ENCODE results near the gene AQP1. TPM values are rescaled to one million over a fixed set of nuclear protein-coding genes. Genes with fewer than 3 reads are reported as not detected.
A peak's percentile ranks its signal among the peaks of the same experiment; 100 is the strongest.

The AQP1 gene
- total RNA-seq, 1 donor from 2014 or later: 155 TPM

DNA sequence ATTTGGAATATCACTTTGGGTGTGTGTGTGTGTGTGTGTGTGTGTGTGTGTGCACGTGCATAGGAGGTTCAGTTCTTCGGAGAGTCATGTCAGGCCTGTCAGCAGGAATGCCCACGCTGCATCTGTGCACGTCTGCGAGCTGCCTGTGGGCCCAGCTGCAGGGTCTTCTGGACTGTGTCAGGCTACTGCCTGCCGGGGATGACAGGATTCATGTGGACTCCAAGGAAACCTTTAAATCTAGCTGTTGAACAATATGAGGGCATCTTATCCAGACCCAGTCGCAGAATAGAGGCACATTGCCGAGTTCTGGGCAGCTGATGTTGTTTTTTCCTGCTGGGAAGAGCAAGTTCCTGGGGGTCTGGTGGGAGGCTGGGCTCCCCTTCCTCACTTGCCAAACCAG is 19.0 kb downstream of the AQP1 start:
- DNase-seq (ENCODE audit: low spot score): peak; percentile 81
- intact Hi-C loops (cut with DNase I): no loop called here

DNA sequence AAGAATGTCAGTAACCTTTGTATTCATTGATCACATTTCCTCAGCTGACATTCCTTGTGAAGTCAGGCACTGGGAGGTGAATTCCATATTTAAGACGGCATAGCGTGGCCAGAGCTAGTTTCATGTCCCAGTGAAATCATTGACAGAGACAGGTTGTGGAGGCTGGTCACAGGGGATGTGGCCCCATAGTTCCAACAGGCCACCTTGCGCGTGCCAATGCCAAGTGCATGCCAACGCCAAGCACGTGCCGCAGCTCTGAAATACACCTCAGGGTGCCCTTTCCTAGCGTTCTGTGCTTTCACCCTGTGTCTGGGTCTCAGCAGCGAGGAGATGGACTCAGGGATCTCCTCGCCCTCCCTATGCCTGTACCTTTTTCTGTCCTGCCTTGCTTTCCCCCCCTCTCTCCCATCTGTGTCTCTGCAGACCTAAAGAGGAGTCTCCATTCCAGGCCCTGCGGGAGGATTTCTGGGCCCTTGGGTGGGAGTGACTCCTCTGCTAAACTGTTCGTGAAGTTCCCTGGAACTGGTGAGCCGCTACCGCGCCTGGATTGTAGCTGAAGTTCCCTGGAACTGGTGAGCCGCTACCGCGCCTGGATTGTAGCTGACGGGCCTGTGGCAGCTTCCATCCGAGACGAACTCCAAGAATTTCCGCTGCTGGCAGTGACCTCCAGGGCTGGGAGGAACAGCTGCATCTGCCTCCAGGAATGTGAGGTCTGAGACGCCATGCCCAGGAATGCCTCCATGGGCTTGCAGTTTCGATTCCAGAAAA is 19.7 kb downstream of the AQP1 start:
- intact Hi-C loops (cut with DNase I): no loop called here
- DNase-seq (ENCODE audit: low spot score): peak; percentile 78

DNA sequence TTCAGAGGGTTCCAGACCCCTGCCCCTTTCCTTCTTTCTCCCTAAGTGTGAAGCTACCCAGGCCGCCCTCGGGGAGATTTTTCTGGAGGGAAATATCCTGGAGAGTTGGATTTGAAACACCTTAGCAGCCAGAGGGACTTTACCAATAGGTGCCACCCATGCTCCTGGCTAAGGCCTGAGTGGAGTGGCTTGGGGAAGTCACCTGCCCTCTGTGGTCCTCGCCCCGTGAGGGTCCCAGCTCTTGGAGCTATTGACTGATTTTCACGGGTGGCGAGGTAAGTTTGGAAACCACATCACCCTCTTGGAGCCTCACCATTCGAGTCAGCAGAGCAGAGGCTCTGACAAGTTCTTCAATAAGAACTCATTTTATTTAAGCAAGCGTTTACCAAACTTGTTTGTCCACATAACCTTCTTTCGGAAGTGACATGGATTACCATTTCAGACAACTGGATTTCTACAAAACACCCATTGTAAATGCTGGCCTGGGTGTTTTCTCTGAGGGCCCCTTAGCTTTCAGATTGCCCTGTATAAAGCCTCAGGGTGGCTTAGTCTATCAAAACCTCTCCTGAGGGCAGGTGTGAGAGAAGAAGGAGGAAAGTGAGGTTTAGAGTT is 20.4 kb downstream of the AQP1 start:
- intact Hi-C loops (cut with DNase I): no loop called here
- DNase-seq (ENCODE audit: low spot score): no peak

DNA sequence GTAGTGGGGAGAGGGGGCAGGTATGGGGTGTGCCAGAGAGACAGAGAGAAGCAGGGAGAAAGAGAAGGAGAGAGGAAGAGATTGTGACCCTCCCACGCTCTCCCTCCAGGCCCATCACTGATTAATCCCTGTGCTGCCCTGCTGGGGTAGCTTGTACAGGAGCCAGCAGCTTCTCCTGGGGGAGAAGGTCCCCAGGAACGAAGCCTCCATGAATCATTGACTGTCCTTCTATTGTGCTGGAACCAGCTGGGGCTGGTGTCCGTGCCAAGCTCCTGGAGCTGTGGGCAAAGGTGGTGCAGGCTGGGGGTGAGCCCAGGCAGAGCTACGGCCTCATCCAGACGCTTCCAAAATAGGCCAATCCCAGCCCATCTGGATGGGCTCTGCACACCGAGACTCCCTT is 20.9 kb downstream of the AQP1 start:
- intact Hi-C loops (cut with DNase I): no loop called here

DNA sequence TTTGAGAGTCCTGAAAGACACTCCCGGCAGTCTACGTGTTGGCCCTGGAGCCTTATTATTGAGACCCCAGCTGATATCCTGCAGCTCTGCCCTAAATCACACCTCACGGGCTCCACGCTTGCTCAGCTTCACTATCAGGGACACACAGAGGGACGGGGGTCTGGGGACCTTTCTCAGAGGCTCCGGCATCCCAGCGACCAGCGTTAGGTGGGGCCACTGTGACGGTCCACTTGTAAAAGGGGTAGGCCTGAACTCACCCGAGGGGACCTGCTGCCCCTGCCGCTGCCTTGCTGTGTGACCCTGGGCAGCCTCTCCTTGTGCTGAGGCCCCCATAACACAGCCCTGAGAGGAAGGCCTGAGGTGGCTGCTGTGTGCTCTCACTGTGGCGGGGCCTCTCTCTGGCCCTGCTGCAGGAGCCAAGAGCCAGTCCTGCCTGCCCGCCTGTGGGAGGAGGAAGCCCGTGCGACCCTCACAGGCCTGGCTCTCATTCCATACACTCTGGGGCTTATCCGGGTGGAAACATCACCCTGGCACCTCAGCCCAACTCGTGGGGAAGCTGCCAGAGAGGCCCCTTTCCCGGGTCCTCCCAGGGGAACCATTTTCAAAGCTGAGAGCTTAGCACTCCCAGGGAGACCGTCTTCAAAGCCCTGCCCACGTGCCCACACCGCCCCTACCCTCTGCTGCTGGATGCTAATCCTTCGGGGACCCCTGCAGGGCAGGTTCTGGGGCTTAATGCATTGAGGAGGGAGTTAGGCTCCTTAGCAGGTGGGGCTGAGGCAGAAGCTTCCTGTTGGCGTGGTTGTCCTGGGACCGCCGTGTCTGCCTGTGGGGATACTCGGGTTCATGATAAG is 21.7 kb downstream of the AQP1 start:
- DNase-seq (ENCODE audit: low spot score): no peak
- intact Hi-C loops (cut with DNase I): no loop called here

More for the DNA sequence above, 20.9 kb downstream of the AQP1 start:
- no peak for DNase-seq (ENCODE audit: low spot score)

DNA sequence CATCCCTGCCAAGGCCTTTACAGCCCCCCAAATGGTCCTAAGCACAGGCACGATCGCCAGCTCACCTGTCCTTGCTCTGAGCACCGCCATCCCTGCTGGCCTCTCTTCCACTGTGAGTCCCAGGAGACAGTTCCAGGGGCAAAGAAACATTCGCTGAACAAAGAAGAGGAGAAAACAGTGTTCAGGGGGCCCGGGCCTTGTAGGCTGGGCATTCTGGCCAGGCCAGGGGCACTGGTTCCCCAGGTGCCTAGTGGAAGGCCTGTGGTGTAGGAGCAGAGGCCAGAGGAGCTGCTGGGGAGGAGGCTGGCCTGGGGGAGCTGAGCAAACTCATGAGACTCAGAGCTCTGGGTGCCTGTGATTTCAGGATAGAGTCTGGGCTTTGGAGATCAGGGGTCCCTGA is 22.6 kb downstream of the AQP1 start:
- intact Hi-C loops (cut with DNase I): no loop called here
- DNase-seq (ENCODE audit: low spot score): no peak

DNA sequence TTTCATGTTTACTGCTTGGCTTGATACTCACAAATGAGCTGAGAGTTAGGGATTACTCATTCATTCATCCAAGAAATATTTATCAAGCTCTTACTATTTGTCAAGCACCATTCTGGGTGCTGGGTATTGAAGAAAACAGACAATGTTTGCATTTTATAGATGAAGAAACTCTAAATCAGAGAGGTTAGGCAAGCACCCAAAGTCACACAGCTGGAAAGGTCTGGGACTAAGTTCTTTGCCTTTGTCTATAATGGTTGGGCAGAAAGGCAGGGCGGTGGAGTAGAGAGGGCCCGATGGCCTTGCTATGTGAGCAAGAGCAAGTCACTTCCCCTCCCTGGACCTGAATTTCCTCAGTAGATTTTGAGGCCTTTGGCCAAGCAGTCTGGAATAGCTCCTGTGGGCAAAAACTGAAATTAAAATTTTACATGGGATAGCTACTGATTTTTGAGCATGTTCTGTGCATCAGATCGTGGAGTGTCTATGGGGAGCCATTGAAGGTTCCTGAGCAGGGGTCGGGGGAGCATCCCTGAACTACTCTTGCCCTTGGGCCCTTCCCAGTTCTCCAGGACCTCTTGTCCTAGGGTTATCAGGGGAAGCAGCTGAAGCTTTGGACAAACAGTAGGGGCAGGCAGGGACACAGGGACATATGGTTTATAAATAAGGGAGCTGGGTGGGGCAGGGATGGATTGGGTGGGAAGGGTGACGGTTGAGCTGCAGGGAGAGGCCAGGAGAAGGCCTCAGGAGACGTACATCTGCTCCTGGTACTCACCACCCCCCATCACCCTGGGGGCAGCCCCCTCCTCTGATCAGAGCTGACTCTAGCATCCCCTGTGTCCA is 23.3 kb downstream of the AQP1 start:
- DNase-seq (ENCODE audit: low spot score): no peak
- intact Hi-C loops (cut with DNase I): loop anchor here (5.0 kb wide), 2 partner anchors 42 to 43 kb away; no protein-coding TSS in a partner anchor

DNA sequence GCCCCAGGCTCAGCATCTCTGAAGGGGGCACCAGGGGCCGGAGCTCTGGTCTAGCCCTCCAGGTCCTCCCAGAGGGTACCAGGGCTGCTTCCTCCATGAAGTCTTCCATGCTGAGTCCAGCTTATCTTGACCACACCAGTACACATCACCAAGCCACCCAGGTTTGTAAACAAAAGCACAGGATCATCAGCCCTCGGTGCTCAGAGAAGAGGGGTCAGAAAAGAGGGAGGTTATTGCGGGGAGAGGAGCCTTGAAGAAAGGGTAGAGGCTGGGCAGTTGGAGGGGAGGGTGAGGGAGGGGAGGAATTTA is 23.9 kb downstream of the AQP1 start:
- no peak for DNase-seq (ENCODE audit: low spot score)
- intact Hi-C loops (cut with DNase I): loop anchor here (5.0 kb wide), 2 partner anchors 42 to 43 kb away; no protein-coding TSS in a partner anchor

DNA sequence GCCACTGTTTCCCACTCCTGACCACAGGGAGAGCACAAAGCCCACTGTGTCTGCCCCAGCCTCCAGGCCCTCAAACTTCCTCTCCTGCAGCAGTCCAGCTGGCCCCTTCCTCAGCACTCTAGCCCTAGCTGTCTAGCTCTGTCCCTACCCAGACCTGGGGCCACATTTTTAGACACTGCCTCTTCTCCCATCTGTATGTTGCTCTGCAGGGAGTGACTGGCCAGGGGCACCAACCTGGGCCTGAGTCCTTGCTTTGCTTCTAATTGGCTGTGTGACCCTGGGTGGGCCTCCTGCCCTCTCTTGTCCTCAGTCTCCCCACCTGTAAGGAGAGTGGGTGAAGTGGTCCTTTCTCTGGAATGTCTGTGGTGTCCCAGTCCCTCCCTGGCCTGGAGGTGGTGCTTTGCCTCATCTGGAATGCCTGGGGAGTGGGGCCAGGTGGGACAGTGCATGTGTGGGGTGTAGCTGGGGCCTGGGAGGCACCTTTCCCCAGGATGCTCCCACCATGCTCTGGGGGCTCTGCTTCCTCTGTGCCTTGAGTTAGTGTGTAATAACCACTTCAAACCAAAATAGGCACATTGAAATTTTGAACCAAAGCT is 25.1 kb downstream of the AQP1 start:
- intact Hi-C loops (cut with DNase I): loop anchor here (5.0 kb wide), 2 partner anchors 41 to 44 kb away; no protein-coding TSS in a partner anchor
- DNase-seq (ENCODE audit: low spot score): no peak

DNA sequence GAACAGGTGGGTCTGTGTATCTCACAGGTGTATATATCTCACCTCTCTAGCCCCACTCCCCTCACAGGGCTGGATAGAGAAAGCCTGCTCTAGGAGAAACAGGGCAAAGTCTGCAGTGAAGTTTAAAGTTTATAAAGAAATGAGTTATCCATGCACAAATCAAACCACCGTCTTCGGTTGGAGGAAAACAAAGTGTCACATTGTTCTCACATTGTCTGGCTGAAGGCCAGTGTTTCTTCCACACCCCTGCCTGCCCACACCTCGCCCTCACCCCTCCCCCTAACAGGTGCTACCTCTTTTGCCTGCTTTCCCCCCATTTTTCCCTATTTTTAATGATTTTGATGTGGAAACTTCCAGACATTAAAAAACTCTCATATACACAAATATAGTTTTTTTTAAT is 25.8 kb downstream of the AQP1 start:
- DNase-seq (ENCODE audit: low spot score): no peak
- intact Hi-C loops (cut with DNase I): loop anchor here (5.0 kb wide), 2 partner anchors 40 to 45 kb away; no protein-coding TSS in a partner anchor

DNA sequence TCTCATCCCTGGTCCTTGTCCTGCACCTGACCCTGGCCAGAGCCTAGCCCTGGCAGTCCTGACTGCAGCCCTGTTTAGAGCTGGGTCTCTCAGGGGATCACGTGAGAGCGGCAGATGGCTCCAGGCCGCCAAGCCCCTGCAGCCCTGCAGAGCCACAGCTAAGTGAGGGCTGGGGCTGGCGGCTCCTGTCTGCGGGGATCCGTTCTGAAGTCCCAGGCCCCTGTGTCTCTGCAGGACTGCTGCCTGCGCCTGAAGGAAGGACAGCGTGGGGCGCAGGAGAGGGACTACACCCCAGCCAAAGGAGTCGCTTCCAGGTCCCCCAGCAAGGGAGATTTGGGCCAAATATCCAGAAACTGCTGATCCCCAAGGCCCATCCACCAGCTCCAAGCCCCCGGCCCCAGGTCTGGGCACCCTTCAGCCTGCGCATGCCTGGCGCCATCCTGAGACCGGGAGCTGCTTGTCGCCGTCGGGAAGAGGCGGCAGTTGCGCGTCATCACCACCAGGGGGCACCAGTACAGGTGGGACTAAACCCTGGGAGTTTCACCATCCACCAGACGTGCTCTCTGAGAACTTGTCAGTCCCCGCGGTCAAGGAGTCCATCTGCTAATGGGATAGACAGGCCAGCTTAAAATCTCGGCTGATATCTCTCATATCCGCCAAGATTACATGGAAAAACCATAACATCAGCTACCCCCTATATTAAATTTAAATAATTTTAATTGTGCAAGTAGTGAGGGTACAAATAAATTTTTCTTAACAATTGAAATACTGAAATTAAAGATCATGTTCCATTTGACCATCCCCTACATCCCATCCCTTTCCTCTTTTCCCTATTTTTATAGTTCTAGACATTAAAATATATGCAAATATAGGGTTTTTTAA is 27.0 kb downstream of the AQP1 start:
- DNase-seq (ENCODE audit: low spot score): peak; percentile 93
- intact Hi-C loops (cut with DNase I): loop anchor here (1.0 to 5.0 kb wide), 3 partner anchors 39 to 137 kb away; no protein-coding TSS in a partner anchor

DNA sequence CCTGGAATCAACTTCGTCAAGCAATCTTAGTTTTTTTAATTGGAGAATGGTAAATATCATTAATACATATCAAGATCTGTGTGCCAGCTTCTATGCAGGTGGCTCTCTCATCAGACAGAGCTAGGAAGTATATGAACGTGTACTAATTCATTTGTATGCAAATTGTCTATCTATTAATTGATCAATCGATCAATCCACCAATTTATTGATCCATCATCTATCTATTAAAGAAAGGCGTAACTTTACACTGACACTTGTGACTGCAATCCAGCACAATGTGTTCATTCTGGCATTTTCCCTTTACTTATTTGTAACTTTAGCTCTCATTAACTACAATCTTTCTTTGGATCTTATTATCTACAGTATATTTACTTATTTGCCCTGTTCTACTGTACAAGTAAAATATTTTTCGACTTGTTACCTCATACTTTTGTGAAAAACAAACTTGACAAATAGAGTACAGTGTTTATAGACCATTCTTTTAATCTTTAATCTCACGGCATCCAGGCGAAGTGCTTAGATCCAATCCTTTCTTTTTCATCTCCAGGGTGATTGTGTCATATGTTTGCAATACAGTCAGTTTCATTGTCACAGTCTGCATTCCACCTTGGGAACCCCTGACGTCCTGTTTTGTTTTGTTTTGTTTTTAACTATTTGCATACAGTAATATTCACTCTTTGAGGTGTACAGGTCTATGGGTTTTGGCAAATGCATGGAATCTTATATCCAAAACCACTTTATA is 30.1 kb downstream of the AQP1 start:
- DNase-seq (ENCODE audit: low spot score): no peak
- intact Hi-C loops (cut with DNase I): no loop called here

DNA sequence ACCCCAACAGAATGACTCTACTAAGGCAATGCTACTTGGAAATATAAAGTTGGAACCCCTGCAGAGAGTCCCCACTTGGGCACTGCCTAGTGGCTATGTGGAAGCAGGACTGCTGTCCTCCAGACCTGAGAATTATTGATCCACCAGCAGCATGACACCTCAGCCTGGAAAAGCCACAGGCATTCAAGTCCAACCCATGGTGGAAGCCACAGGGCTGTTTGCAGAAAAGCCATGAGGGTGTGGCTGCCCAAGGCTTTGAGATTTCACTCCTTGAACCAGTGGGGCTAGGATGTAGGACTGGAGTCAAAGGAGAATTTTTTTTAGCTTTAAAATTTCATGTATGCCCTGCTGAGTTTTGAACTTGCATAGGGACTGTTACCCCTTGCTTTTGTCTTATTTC is 38.5 kb downstream of the AQP1 start:
- DNase-seq (ENCODE audit: low spot score): no peak
- intact Hi-C loops (cut with DNase I): no loop called here

DNA sequence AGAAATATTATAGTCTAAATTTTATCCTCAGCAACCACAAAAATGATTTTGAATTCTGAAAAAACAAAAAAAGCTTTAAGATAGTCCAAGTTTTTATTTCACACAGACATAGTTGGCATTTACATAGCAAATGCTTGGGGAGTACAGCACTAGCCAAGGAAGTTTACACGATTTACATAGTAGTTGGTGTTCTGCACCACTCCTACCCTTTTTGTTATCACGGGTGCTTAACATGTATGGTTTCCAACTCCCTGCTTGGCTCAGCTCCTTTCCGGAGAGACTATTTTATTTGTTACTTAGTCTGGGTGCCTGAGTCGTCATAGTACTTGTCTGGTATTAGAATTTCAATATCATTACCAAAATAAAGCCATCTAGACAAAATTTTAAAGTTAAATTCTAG is 43.3 kb downstream of the AQP1 start:
- intact Hi-C loops (cut with DNase I): no loop called here
- DNase-seq (ENCODE audit: low spot score): no peak

DNA sequence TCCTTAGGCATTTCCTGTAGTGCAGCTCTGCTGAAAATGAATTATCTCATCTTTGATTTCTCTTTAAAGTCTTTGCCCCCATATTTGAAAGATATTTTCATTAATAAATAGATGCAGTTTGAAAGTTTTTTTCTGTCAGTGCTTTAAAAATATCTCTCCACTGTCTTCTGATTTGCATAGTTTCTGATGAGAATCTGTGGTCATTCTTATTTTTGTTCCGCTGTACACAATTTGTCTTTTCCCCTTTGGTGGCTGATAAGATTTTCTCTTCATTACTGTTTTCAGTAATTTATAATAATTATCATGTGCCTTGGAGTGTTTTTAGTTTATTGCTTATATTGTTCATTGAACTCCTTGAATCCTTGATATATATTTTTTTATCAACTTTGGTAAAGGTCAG is 45.1 kb downstream of the AQP1 start:
- intact Hi-C loops (cut with DNase I): no loop called here

DNA sequence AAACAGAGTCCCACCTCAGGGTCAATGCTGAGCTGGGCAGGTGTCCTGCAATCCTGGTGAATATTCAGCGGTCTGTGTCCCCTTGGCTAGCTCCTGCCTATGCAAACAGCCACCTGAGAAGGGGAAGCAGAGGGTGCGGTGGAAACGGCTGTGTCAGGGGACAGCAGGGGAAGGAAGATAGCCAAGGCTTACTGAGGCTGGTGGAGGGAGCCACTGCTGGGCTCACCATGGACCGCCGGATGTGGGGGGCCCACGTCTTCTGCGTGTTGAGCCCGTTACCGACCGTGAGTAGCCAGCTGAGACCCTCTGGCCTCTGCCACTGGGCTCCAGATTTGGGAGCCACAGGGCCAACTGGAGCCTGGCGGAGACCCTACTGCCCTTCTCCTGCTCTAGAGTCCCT is 52.2 kb downstream of the AQP1 start, which contains the start of gene GHRHR:
GHRHR (plus strand) TSS at position 112 of the 400 bp plus-strand sequence; CDS start at position 228, 116 bp downstream.
- intact Hi-C loops (cut with DNase I): no loop called here
- DNase-seq (ENCODE audit: low spot score): no peak

More for the DNA sequence above, 45.1 kb downstream of the AQP1 start:
- DNase-seq (ENCODE audit: low spot score): no peak

DNA sequence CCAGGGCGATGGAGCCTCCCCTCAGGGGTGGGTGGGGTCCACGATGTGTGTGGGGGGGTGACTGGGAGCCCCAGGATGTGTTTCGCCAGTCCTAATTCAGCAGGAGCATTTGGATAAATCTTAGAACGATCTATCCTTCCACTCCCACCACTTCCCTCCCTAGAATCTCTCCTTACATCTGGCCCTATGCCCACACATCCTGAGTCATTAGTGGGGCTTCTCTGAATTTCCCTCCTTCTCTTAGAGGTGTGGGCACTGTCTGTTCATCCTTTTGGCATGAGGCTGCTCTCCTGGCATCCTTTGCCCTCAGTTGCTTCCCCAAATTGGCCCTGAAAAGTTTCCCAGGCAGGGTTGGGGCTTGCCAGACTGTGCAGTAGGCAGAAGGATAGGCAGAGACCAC is 53.7 kb downstream of the AQP1 start:
- no peak for DNase-seq (ENCODE audit: low spot score)
- intact Hi-C loops (cut with DNase I): no loop called here
